MM.1S (cell line): ENCODE results near the gene CCDC200.

Experiments used
- DNase-seq: peaks from one replicate; pipeline ENCODE4 v3.0.0-alpha.2; 2015
- H2AFZ ChIP-seq: fragments of 300-600 bp; sonication (generic); 2 replicates; pipeline ENCODE4 v1.6.0; 2016; ENCODE audit warnings: antibody characterized with exemption, low read length
- H3F3A ChIP-seq: fragments of 300-600 bp; sonication (generic); 2 replicates; pipeline ENCODE4 v1.6.1; 2016; ENCODE audit warnings: mild to moderate bottlenecking, antibody characterized with exemption, low read length, moderate library complexity, mixed read lengths; ENCODE audit not compliant: insufficient read depth
- H3K27ac ChIP-seq: fragments of 300-600 bp; sonication (generic); 2 replicates; pipeline ENCODE4 v1.5.1; 2016; ENCODE audit warnings: mild to moderate bottlenecking, low read length
- H3K27me3 ChIP-seq: fragments of 300-600 bp; sonication (generic); replicated peaks from 2 replicates; pipeline ENCODE4 v1.6.0; 2016; ENCODE audit warnings: low read length; ENCODE audit not compliant: insufficient read depth
- H3K36me3 ChIP-seq: fragments of 300-600 bp; sonication (generic); replicated peaks from 2 replicates; pipeline ENCODE4 v1.6.1; 2016; ENCODE audit warnings: mild to moderate bottlenecking, low read length, mixed read lengths; ENCODE audit not compliant: insufficient read depth
- H3K4me1 ChIP-seq: fragments of 300-600 bp; sonication (generic); 2 replicates; pipeline ENCODE4 v1.6.1; 2016; ENCODE audit warnings: low read length, mixed read lengths
- H3K4me2 ChIP-seq: fragments of 300-600 bp; sonication (generic); 2 replicates; pipeline ENCODE4 v1.6.0; 2016; ENCODE audit warnings: low read depth, low read length
- H3K4me3 ChIP-seq: fragments of 300-600 bp; sonication (generic); 2 replicates; pipeline ENCODE4 v1.5.1; 2016; ENCODE audit warnings: low read length, mixed read lengths
- H3K79me2 ChIP-seq: fragments of 300-600 bp; sonication (generic); 2 replicates; pipeline ENCODE4 v1.6.1; 2016; ENCODE audit warnings: mixed run types, low read length, mixed read lengths
- H3K9ac ChIP-seq: fragments of 300-600 bp; sonication (generic); 2 replicates; pipeline ENCODE4 v1.6.1; 2016; ENCODE audit warnings: low read length, mixed read lengths
- H3K9me2 ChIP-seq: fragments of 300-600 bp; sonication (generic); replicated peaks from 2 replicates; pipeline ENCODE4 v1.6.1; 2016; ENCODE audit warnings: mild to moderate bottlenecking, low read length, mixed read lengths; ENCODE audit not compliant: insufficient read depth
- H3K9me3 ChIP-seq: fragments of 300-600 bp; sonication (generic); replicated peaks from 2 replicates; pipeline ENCODE4 v1.6.1; 2016; ENCODE audit warnings: mild to moderate bottlenecking, low read length, mixed read lengths; ENCODE audit not compliant: insufficient read depth
- H4K20me1 ChIP-seq: fragments of 300-600 bp; sonication (generic); 2 replicates; pipeline ENCODE4 v1.6.1; 2016; ENCODE audit warnings: mild to moderate bottlenecking, low read length, moderate library complexity, mixed read lengths; ENCODE audit not compliant: insufficient read depth
- EZH2 ChIP-seq: fragments of 300-600 bp; sonication (generic); optimal IDR thresholded peaks from 2 replicates; pipeline ENCODE3; 2017; ENCODE audit warnings: low read depth, mild to moderate bottlenecking, antibody characterized with exemption, low read length, mixed read lengths
- EZH2phosphoT487 ChIP-seq: fragments of 300-600 bp; sonication (generic); IDR thresholded peaks from 2 replicates; pipeline ENCODE4 v1.6.1; 2018; ENCODE audit warnings: antibody characterized with exemption, low read length
- TF ChIP-seq, protein P1 (sequence below): fragments of 300-600 bp; sonication (generic); IDR thresholded peaks from 2 replicates; pipeline ENCODE4 v1.5.1; 2016; ENCODE audit warnings: antibody characterized with exemption, low read length, mixed read lengths

The CCDC200 gene

GRCh38 chr17:43219001-43219400, 9.4 kb downstream of the CCDC200 start:
- no peaks in the 10 kb centered on the region for H3F3A ChIP-seq
- H3K36me3 ChIP-seq = no peaks in the 10 kb centered on the region
- H4K20me1 ChIP-seq = no peaks in the 10 kb centered on the region
- no peak overlapping the region for H3K4me2 ChIP-seq
- H3K9ac ChIP-seq = no peak overlapping the region
- no peak overlapping the region for H3K4me3 ChIP-seq
- H3K79me2 ChIP-seq = no peaks in the 10 kb centered on the region
- no peaks in the 10 kb centered on the region for H3K27me3 ChIP-seq
- no peak overlapping the region for H3K27ac ChIP-seq
- no peaks in the 10 kb centered on the region for H3K9me3 ChIP-seq
- TF ChIP-seq EZH2phosphoT487 (no peak), EZH2 (no peak)
- TF ChIP-seq, protein P1, sequence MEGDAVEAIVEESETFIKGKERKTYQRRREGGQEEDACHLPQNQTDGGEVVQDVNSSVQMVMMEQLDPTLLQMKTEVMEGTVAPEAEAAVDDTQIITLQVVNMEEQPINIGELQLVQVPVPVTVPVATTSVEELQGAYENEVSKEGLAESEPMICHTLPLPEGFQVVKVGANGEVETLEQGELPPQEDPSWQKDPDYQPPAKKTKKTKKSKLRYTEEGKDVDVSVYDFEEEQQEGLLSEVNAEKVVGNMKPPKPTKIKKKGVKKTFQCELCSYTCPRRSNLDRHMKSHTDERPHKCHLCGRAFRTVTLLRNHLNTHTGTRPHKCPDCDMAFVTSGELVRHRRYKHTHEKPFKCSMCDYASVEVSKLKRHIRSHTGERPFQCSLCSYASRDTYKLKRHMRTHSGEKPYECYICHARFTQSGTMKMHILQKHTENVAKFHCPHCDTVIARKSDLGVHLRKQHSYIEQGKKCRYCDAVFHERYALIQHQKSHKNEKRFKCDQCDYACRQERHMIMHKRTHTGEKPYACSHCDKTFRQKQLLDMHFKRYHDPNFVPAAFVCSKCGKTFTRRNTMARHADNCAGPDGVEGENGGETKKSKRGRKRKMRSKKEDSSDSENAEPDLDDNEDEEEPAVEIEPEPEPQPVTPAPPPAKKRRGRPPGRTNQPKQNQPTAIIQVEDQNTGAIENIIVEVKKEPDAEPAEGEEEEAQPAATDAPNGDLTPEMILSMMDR = no peak
- no peak for DNase-seq
- no peak overlapping the region for H2AFZ ChIP-seq
- no peaks in the 10 kb centered on the region for H3K9me2 ChIP-seq
- no peaks in the 10 kb centered on the region for H3K4me1 ChIP-seq

DNA sequence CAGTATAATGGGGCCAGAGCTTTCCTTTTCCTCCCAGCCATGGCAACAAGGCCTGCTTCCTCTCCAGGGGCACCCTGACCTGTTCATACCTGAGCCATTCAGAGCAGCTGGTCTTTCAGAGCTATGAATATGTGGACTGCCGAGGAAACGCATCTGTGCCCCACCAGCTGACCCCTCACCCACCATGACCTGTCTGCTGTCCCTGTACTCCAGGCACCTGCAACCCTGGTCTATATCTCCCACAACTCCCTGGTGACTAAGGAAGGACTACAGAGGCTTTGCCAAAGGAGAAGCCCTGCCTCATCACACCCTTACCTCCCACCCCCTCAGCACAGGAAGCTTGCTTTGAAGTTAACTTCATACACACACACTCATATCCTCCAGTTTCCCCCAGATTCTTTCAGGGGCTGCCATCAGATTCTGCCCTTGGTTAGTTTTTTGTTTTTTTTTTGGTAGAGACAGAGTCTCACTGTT, 10.8 kb downstream of the CCDC200 start:
- Histone ChIP-seq H4K20me1 (no peaks in the 10 kb centered on the region), H2AFZ (no peak overlapping the region), H3K27me3 (no peaks in the 10 kb centered on the region), H3K36me3 (no peaks in the 10 kb centered on the region), H3K4me2 (no peak overlapping the region), H3K4me3 (no peak overlapping the region), H3K9ac (no peak overlapping the region), H3K9me3 (no peaks in the 10 kb centered on the region), H3K27ac (no peak overlapping the region), H3K4me1 (no peaks in the 10 kb centered on the region), H3F3A (0 out of 2 replicates have a peak, but pooled peaks cover 5% of the 10 kb centered on the region), H3K79me2 (no peaks in the 10 kb centered on the region), H3K9me2 (no peaks in the 10 kb centered on the region)
- TF ChIP-seq EZH2phosphoT487 (no peak), EZH2 (no peak)
- TF ChIP-seq, protein P1 = no peak
- DNase-seq = no peak

GRCh38 chr17:43216762-43217613, 11.4 kb downstream of the CCDC200 start:
- H3K4me3 ChIP-seq = no peak overlapping the region
- H2AFZ ChIP-seq = no peak overlapping the region
- no peaks in the 10 kb centered on the region for H3K4me1 ChIP-seq
- H3F3A ChIP-seq = 0 out of 2 replicates have a peak, but pooled peaks cover 7% of the 10 kb centered on the region
- H3K36me3 ChIP-seq = no peaks in the 10 kb centered on the region
- no peaks in the 10 kb centered on the region for H4K20me1 ChIP-seq
- no peak overlapping the region for H3K9ac ChIP-seq
- TF ChIP-seq, protein P1 = no peak
- TF ChIP-seq EZH2phosphoT487 = no peak
- TF ChIP-seq EZH2 = no peak
- no peak overlapping the region for H3K27ac ChIP-seq
- H3K4me2 ChIP-seq = no peak overlapping the region
- H3K9me3 ChIP-seq = no peaks in the 10 kb centered on the region
- no peaks in the 10 kb centered on the region for H3K9me2 ChIP-seq
- no peak for DNase-seq
- H3K27me3 ChIP-seq = no peaks in the 10 kb centered on the region
- no peaks in the 10 kb centered on the region for H3K79me2 ChIP-seq
